GM19043 (cell line): ENCODE measurements around the gene ZNF282.
A peak's percentile ranks its signal among the peaks of the same experiment; 100 is the strongest.
"Not testable (repeated sequence)": the region's sequence is repeated elsewhere in the genome, so short reads cannot be mapped to it uniquely, and the experiment has no call there.

Experiments
- ATAC-seq: cut with Tn5 transposase; IDR thresholded peaks from one replicate; pipeline ENCODE4 v1.9.1; 2021; ENCODE audit warnings: low read depth; ENCODE audit not compliant: unreplicated experiment

ZNF282 gene

GRCh38 chr7:149223176-149223575 is 27.8 kb downstream of the ZNF282 start:
- no peak for ATAC-seq

GRCh38 chr7:149223761-149224160 is 28.4 kb downstream of the ZNF282 start:
- no peak for ATAC-seq

- ATAC-seq, result no peak
Observed at GRCh38 chr7:149224352-149224751, 29.0 kb downstream of the ZNF282 start.

GRCh38 chr7:149225106-149225505 is 29.8 kb downstream of the ZNF282 start:
- no peak for ATAC-seq

GRCh38 chr7:149225656-149226055 is 30.3 kb downstream of the ZNF282 start:
- ATAC-seq, result no peak

- not testable (repeated sequence) for ATAC-seq
Observed at GRCh38 chr7:149226366-149226765, 31.0 kb downstream of the ZNF282 start.

GRCh38 chr7:149226840-149227494 is 31.6 kb downstream of the ZNF282 start:
- ATAC-seq, result no peak

- ATAC-seq, result no peak
Observed at GRCh38 chr7:149228831-149229471, 33.6 kb downstream of the ZNF282 start.

GRCh38 chr7:149229526-149229925 is 34.2 kb downstream of the ZNF282 start:
- ATAC-seq, result no peak

GRCh38 chr7:149232362-149232761 is 37.0 kb downstream of the ZNF282 start:
- no peak for ATAC-seq

- ATAC-seq, result not testable (repeated sequence)
Observed at GRCh38 chr7:149233655-149234204, 38.4 kb downstream of the ZNF282 start.

- ATAC-seq, result no peak
Observed at GRCh38 chr7:149237502-149237901, 42.2 kb downstream of the ZNF282 start.

GRCh38 chr7:149238051-149238450 is 42.7 kb downstream of the ZNF282 start:
- no peak for ATAC-seq

- ATAC-seq, result peak; percentile 99
Observed at GRCh38 chr7:149239345-149240143, 44.2 kb downstream of the ZNF282 start, which contains the start of gene ZNF212. ZNF212 (plus strand) TSS chr7:149239651; CDS start chr7:149239779, 128 bp downstream.

GRCh38 chr7:149240637-149241036 is 45.3 kb downstream of the ZNF282 start:
- ATAC-seq, result no peak

GRCh38 chr7:149241696-149242095 is 46.4 kb downstream of the ZNF282 start:
- no peak for ATAC-seq

- peak; percentile 43 for ATAC-seq
Observed at GRCh38 chr7:149245244-149245643, 49.9 kb downstream of the ZNF282 start.

GRCh38 chr7:149245744-149246143 is 50.4 kb downstream of the ZNF282 start:
- ATAC-seq, result no peak

GRCh38 chr7:149248777-149249176 is 53.4 kb downstream of the ZNF282 start:
- no peak for ATAC-seq

- not testable (repeated sequence) for ATAC-seq
Observed at GRCh38 chr7:149250151-149250550, 54.8 kb downstream of the ZNF282 start.

GRCh38 chr7:149251518-149251917 is 56.2 kb downstream of the ZNF282 start:
- ATAC-seq, result not testable (repeated sequence)
